ENCODE results near the gene SELPLG.
"Not testable (repeated sequence)": the region's sequence is repeated elsewhere in the genome, so short reads cannot be mapped to it uniquely, and the experiment has no call there.

Gene SELPLG

GRCh38 chr12:108622921-108623514 lies 10.7 kb downstream of the SELPLG start:
- in situ Hi-C loops (cut with MboI; ENCODE audit: low sequenced_read_pairs) = no loop called here

- in situ Hi-C loops (cut with MboI; ENCODE audit: low sequenced_read_pairs) = no loop called here
Measured at GRCh38 chr12:108622421-108622820, 11.3 kb downstream of the SELPLG start.

GRCh38 chr12:108621161-108621560 lies 12.5 kb downstream of the SELPLG start:
- in situ Hi-C loops (cut with MboI; ENCODE audit: low sequenced_read_pairs) = no loop called here

- in situ Hi-C loops (cut with MboI; ENCODE audit: low sequenced_read_pairs) = no loop called here
Measured at GRCh38 chr12:108620236-108620879, 13.3 kb downstream of the SELPLG start.

GRCh38 chr12:108619369-108620160 lies 14.1 kb downstream of the SELPLG start:
- in situ Hi-C loops (cut with MboI; ENCODE audit: low sequenced_read_pairs) = no loop called here

- in situ Hi-C loops (cut with MboI; ENCODE audit: low sequenced_read_pairs) = not testable (repeated sequence)
Measured at GRCh38 chr12:108618953-108619274, 14.8 kb downstream of the SELPLG start.

- in situ Hi-C loops (cut with MboI; ENCODE audit: low sequenced_read_pairs) = no loop called here
Measured at GRCh38 chr12:108618079-108618952, 15.4 kb downstream of the SELPLG start.

- in situ Hi-C loops (cut with MboI; ENCODE audit: low sequenced_read_pairs) = no loop called here
Measured at GRCh38 chr12:108616941-108617858, 16.5 kb downstream of the SELPLG start.

- in situ Hi-C loops (cut with MboI; ENCODE audit: low sequenced_read_pairs) = no loop called here
Measured at GRCh38 chr12:108616359-108616758, 17.3 kb downstream of the SELPLG start.

- in situ Hi-C loops (cut with MboI; ENCODE audit: low sequenced_read_pairs) = no loop called here
Measured at GRCh38 chr12:108615918-108616317, 17.8 kb downstream of the SELPLG start.

GRCh38 chr12:108614639-108615038 lies 19.1 kb downstream of the SELPLG start:
- in situ Hi-C loops (cut with MboI; ENCODE audit: low sequenced_read_pairs) = no loop called here

- in situ Hi-C loops (cut with MboI; ENCODE audit: low sequenced_read_pairs) = no loop called here
Measured at GRCh38 chr12:108614041-108614440, 19.7 kb downstream of the SELPLG start.

GRCh38 chr12:108613548-108613947 lies 20.1 kb downstream of the SELPLG start:
- in situ Hi-C loops (cut with MboI; ENCODE audit: low sequenced_read_pairs) = no loop called here

GRCh38 chr12:108612788-108613282 lies 20.9 kb downstream of the SELPLG start:
- in situ Hi-C loops (cut with MboI; ENCODE audit: low sequenced_read_pairs) = no loop called here

GRCh38 chr12:108611884-108612415 lies 21.7 kb downstream of the SELPLG start:
- in situ Hi-C loops (cut with MboI; ENCODE audit: low sequenced_read_pairs) = no loop called here

- in situ Hi-C loops (cut with MboI; ENCODE audit: low sequenced_read_pairs) = no loop called here
Measured at GRCh38 chr12:108610856-108611605, 22.7 kb downstream of the SELPLG start.

GRCh38 chr12:108610336-108610815 lies 23.3 kb downstream of the SELPLG start:
- in situ Hi-C loops (cut with MboI; ENCODE audit: low sequenced_read_pairs) = no loop called here

- in situ Hi-C loops (cut with MboI; ENCODE audit: low sequenced_read_pairs) = no loop called here
Measured at GRCh38 chr12:108609537-108610335, 24.0 kb downstream of the SELPLG start.

All from HL-60/S4 treated with retinoic acid at 250 ng/mL for 4 days and 3 days (cell line).